ENCODE results near the gene CRHR2. TPM values are rescaled to one million over a fixed set of nuclear protein-coding genes. Genes with fewer than 3 reads are reported as not detected.
A peak's percentile ranks its signal among the peaks of the same experiment; 100 is the strongest.

The CRHR2 gene
- total RNA-seq, 1 experiment from 2014 or later = not detected

GRCh38 chr7:30706908-30707307 is 24.7 kb upstream of the CRHR2 start:
- DNase-seq (ENCODE audit: low read depth) = no peak

GRCh38 chr7:30706316-30706715 is 24.1 kb upstream of the CRHR2 start:
- DNase-seq (ENCODE audit: low read depth) = no peak

GRCh38 chr7:30705596-30705995 is 23.3 kb upstream of the CRHR2 start:
- DNase-seq (ENCODE audit: low read depth) = no peak

- no peak for DNase-seq (ENCODE audit: low read depth)
Observed at GRCh38 chr7:30705008-30705407, 22.8 kb upstream of the CRHR2 start.

GRCh38 chr7:30703756-30704155 is 21.5 kb upstream of the CRHR2 start:
- no peak for DNase-seq (ENCODE audit: low read depth)

- DNase-seq (ENCODE audit: low read depth) = no peak
Observed at GRCh38 chr7:30702200-30702599, 19.9 kb upstream of the CRHR2 start.

- DNase-seq (ENCODE audit: low read depth) = no peak
Observed at GRCh38 chr7:30700941-30701340, 18.7 kb upstream of the CRHR2 start.

- no peak for DNase-seq (ENCODE audit: low read depth)
Observed at GRCh38 chr7:30699706-30700495, 17.6 kb upstream of the CRHR2 start.

- DNase-seq (ENCODE audit: low read depth) = no peak
Observed at GRCh38 chr7:30698481-30698880, 16.2 kb upstream of the CRHR2 start.

- no peak for DNase-seq (ENCODE audit: low read depth)
Observed at GRCh38 chr7:30697719-30698460, 15.6 kb upstream of the CRHR2 start.

- DNase-seq (ENCODE audit: low read depth) = no peak
Observed at GRCh38 chr7:30694774-30695721, 12.8 kb upstream of the CRHR2 start.

- no peak for DNase-seq (ENCODE audit: low read depth)
Observed at GRCh38 chr7:30694218-30694745, 12.0 kb upstream of the CRHR2 start.

GRCh38 chr7:30692882-30693281 is 10.6 kb upstream of the CRHR2 start:
- no peak for DNase-seq (ENCODE audit: low read depth)

GRCh38 chr7:30692438-30692837 is 10.2 kb upstream of the CRHR2 start:
- DNase-seq (ENCODE audit: low read depth) = no peak

GRCh38 chr7:30690011-30690410 is 7.8 kb upstream of the CRHR2 start:
- DNase-seq (ENCODE audit: low read depth) = no peak

GRCh38 chr7:30688718-30689221 is 6.5 kb upstream of the CRHR2 start:
- peak; percentile 40 for DNase-seq (ENCODE audit: low read depth)

GRCh38 chr7:30687604-30688003 is 5.3 kb upstream of the CRHR2 start:
- no peak for DNase-seq (ENCODE audit: low read depth)

- DNase-seq (ENCODE audit: low read depth) = no peak
Observed at GRCh38 chr7:30684351-30684750, 2.1 kb upstream of the CRHR2 start.

- no peak for DNase-seq (ENCODE audit: low read depth)
Observed at GRCh38 chr7:30683816-30684215, 1.6 kb upstream of the CRHR2 start.

- no peak for DNase-seq (ENCODE audit: low read depth)
Observed at GRCh38 chr7:30683306-30683705, 1.1 kb upstream of the CRHR2 start.

- DNase-seq (ENCODE audit: low read depth) = no peak
Observed at GRCh38 chr7:30681815-30682211, 443 bp downstream of the CRHR2 start.
